Measurements from ENCODE around the gene VOPP1.

VOPP1 gene

GRCh38 chr7:55540226-55540858 is 32.0 kb downstream of the VOPP1 start:
- Histone ChIP-seq H3K4me1 (ENCODE audit: insufficient read depth, low read length, poor library complexity, severe bottlenecking) (peaks cover 26% of the 10 kb centered on the region), H3K79me2 (ENCODE audit: insufficient read depth, low read length) (peaks cover 91% of the 10 kb centered on the region), H2AFZ (ENCODE audit: low read length) (no peak overlapping the region), H3K27me3 (ENCODE audit: insufficient read depth, low read length, poor library complexity, severe bottlenecking) (no peaks in the 10 kb centered on the region), H3K9ac (ENCODE audit: low read depth, low read length, poor library complexity, severe bottlenecking) (no peak overlapping the region), H3K4me2 (ENCODE audit: low read depth, low read length, poor library complexity, severe bottlenecking) (no peak overlapping the region), H3K9me3 (ENCODE audit: insufficient read depth, low read depth, low read length) (no peaks in the 10 kb centered on the region), H3K36me3 (ENCODE audit: insufficient read depth, low read length) (peaks cover 16% of the 10 kb centered on the region; the same call in 1 of the 2 replicates), H3K4me3 (ENCODE audit: low read length, poor library complexity, severe bottlenecking) (no peak overlapping the region), H3K9me2 (replicated peaks; ENCODE audit: low read depth, low read length) (no peaks in the 10 kb centered on the region), H4K20me1 (ENCODE audit: insufficient read depth, low read length, poor library complexity, severe bottlenecking) (peaks cover 62% of the 10 kb centered on the region), H3F3A (ENCODE audit: low read depth) (no peaks in the 10 kb centered on the region)
- TF ChIP-seq EZH2phosphoT487 (IDR thresholded peaks at IDR 0.05; ENCODE audit: borderline replicate concordance) (no peak), CTCF (conservative IDR thresholded peaks at IDR 0.05; ENCODE audit: low read length) (no peak)

- no peaks in the 10 kb centered on the region for H3K9me3 ChIP-seq (ENCODE audit: insufficient read depth, low read depth, low read length)
- no peak overlapping the region for H3K9ac ChIP-seq (ENCODE audit: low read depth, low read length, poor library complexity, severe bottlenecking)
- H3K4me1 ChIP-seq (ENCODE audit: insufficient read depth, low read length, poor library complexity, severe bottlenecking): peaks cover 36% of the 10 kb centered on the region
- TF ChIP-seq EZH2phosphoT487 (IDR thresholded peaks at IDR 0.05; ENCODE audit: borderline replicate concordance) (no peak), CTCF (conservative IDR thresholded peaks at IDR 0.05; ENCODE audit: low read length) (no peak)
- H3K36me3 ChIP-seq (ENCODE audit: insufficient read depth, low read length): peaks cover 12% of the 10 kb centered on the region; the same call in 1 of the 2 replicates
- H3K27me3 ChIP-seq (ENCODE audit: insufficient read depth, low read length, poor library complexity, severe bottlenecking): no peaks in the 10 kb centered on the region
- no peak overlapping the region for H3K4me3 ChIP-seq (ENCODE audit: low read length, poor library complexity, severe bottlenecking)
- H3F3A ChIP-seq (ENCODE audit: low read depth): no peaks in the 10 kb centered on the region
- no peaks in the 10 kb centered on the region for H3K9me2 ChIP-seq (replicated peaks; ENCODE audit: low read depth, low read length)
- peaks cover 93% of the 10 kb centered on the region for H3K79me2 ChIP-seq (ENCODE audit: insufficient read depth, low read length)
- no peak overlapping the region for H3K4me2 ChIP-seq (ENCODE audit: low read depth, low read length, poor library complexity, severe bottlenecking)
- H2AFZ ChIP-seq (ENCODE audit: low read length): no peak overlapping the region
- peaks cover 64% of the 10 kb centered on the region for H4K20me1 ChIP-seq (ENCODE audit: insufficient read depth, low read length, poor library complexity, severe bottlenecking)
These were observed 32.9 kb downstream of the VOPP1 start for GRCh38 chr7:55539380-55539779.

GRCh38 chr7:55538538-55538937 is 33.8 kb downstream of the VOPP1 start:
- H4K20me1 ChIP-seq (ENCODE audit: insufficient read depth, low read length, poor library complexity, severe bottlenecking): peaks cover 69% of the 10 kb centered on the region
- no peaks in the 10 kb centered on the region for H3K9me3 ChIP-seq (ENCODE audit: insufficient read depth, low read depth, low read length)
- TF ChIP-seq CTCF (conservative IDR thresholded peaks at IDR 0.05; ENCODE audit: low read length) (no peak), EZH2phosphoT487 (IDR thresholded peaks at IDR 0.05; ENCODE audit: borderline replicate concordance) (no peak)
- H3K27me3 ChIP-seq (ENCODE audit: insufficient read depth, low read length, poor library complexity, severe bottlenecking): no peaks in the 10 kb centered on the region
- no peaks in the 10 kb centered on the region for H3F3A ChIP-seq (ENCODE audit: low read depth)
- peaks cover 44% of the 10 kb centered on the region for H3K4me1 ChIP-seq (ENCODE audit: insufficient read depth, low read length, poor library complexity, severe bottlenecking)
- no peak overlapping the region for H3K4me3 ChIP-seq (ENCODE audit: low read length, poor library complexity, severe bottlenecking)
- no peak overlapping the region for H3K4me2 ChIP-seq (ENCODE audit: low read depth, low read length, poor library complexity, severe bottlenecking)
- H2AFZ ChIP-seq (ENCODE audit: low read length): no peak overlapping the region
- no peak overlapping the region for H3K9ac ChIP-seq (ENCODE audit: low read depth, low read length, poor library complexity, severe bottlenecking)
- H3K36me3 ChIP-seq (ENCODE audit: insufficient read depth, low read length): peaks cover 4% of the 10 kb centered on the region; the same call in 1 of the 2 replicates
- H3K79me2 ChIP-seq (ENCODE audit: insufficient read depth, low read length): peaks cover 85% of the 10 kb centered on the region
- H3K9me2 ChIP-seq (replicated peaks; ENCODE audit: low read depth, low read length): no peaks in the 10 kb centered on the region
